Kasumi-1 (cell line): ENCODE results near the gene CTDSP1.

Experiments used
- DNase-seq, 2 experiments: peaks; one replicate each; lab custom pipeline; 2025; lab: John Stamatoyannopoulos, UW

The CTDSP1 gene

GRCh38 chr2:218400167-218400929 lies 680 bp downstream of the CTDSP1 start:
- peak in 1 of 2 experiments; percentile 8 for DNase-seq

GRCh38 chr2:218400930-218401881 lies 1.5 kb downstream of the CTDSP1 start:
- DNase-seq, result no peak

- DNase-seq, result peak; percentile 8 to 21
Observed at GRCh38 chr2:218401890-218402289, 2.2 kb downstream of the CTDSP1 start.

- DNase-seq, result no peak
Observed at GRCh38 chr2:218402491-218402901, 2.8 kb downstream of the CTDSP1 start.

- DNase-seq, result no peak
Observed at GRCh38 chr2:218402911-218403411, 3.3 kb downstream of the CTDSP1 start.

GRCh38 chr2:218403810-218404209 lies 4.1 kb downstream of the CTDSP1 start:
- DNase-seq, result no peak

DNA sequence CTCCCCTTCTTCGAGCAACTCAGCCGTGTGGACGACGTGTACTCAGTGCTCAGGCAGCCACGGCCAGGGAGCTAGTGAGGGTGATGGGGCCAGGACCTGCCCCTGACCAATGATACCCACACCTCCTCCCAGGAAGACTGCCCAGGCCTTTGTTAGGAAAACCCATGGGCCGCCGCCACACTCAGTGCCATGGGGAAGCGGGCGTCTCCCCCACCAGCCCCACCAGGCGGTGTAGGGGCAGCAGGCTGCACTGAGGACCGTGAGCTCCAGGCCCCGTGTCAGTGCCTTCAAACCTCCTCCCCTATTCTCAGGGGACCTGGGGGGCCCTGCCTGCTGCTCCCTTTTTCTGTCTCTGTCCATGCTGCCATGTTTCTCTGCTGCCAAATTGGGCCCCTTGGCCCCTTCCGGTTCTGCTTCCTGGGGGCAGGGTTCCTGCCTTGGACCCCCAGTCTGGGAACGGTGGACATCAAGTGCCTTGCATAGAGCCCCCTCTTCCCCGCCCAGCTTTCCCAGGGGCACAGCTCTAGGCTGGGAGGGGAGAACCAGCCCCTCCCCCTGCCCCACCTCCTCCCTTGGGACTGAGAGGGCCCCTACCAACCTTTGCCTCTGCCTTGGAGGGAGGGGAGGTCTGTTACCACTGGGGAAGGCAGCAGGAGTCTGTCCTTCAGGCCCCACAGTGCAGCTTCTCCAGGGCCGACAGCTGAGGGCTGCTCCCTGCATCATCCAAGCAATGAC lies 4.8 kb downstream of the CTDSP1 start:
- DNase-seq, result no peak

DNA sequence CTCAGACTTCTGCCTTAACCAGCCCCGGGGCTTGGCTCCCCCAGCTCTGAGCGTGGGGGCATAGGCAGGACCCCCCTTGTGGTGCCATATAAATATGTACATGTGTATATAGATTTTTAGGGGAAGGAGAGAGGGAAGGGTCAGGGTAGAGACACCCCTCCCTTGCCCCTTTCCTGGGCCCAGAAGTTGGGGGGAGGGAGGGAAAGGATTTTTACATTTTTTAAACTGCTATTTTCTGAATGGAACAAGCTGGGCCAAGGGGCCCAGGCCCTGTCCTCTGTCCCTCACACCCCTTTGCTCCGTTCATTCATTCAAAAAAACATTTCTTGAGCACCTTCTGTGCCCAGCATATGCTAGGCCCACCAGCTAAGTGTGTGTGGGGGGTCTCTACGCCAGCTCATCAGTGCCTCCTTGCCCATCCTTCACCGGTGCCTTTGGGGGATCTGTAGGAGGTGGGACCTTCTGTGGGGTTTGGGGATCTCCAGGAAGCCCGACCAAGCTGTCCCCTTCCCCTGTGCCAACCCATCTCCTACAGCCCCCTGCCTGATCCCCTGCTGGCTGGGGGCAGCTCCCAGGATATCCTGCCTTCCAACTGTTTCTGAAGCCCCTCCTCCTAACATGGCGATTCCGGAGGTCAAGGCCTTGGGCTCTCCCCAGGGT lies 5.5 kb downstream of the CTDSP1 start:
- no peak for DNase-seq

- DNase-seq, result peak in 1 of 2 experiments; percentile 1
Observed at GRCh38 chr2:218405746-218406208, 6.1 kb downstream of the CTDSP1 start.

DNA sequence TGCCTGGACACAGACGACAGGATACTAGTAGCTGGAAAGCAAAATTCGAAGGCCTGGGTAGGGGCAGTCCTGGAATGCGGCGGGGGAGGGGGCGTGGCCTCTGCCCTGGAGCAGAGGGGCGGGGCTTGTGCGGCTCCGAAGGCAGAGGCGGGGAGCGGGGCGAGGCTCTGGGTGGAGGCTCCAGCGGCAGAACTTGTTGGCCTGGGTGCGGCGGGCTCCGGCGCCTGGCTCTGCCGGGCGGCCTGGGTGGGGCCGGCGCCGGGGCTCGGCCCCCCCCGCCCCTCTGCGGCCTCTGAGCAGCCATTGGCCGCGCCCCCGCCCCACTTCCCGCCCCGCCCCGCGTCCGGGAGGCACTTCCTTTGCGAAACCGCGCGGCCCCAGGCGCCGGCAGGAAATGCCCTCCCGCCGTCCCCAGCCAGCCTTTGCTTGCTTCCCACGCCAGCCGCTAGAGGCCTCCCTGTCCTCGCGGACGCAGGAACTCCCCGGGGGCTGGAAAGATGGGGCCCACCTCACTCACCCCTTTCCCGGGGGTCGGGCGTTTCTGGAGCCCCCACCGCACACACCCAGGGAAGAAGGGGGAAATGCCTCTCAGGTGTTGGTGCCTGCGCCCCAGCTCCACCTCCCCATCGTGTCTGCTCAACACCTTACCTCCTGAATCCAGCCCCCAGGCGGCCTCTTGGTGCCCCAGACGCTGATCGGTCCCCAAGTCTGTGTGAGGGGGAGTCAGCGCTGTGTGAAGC lies 6.7 kb downstream of the CTDSP1 start:
- DNase-seq, result peak; percentile 91 to 92

- DNase-seq, result peak; percentile 45 to 70
Observed at GRCh38 chr2:218406949-218407618, 7.4 kb downstream of the CTDSP1 start.

DNA sequence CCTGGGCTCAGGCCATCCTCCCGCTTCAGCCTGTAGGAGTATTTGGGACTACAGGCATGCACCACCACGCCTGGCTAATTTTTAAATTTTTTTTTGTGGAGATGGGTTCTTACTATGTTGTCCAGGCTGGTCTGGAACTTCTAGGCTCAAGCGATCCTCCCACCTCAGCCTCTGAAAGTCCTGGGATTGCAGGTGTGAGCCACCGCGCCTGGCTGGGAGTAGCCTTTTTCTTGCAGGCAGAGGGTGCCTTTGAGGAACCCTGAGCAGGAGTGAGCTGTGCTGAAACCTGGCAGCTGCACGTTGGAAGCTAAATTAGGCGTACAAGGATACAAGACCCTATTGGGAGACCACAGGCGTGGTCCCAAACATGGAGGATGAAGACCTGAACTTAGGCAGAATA lies 8.0 kb downstream of the CTDSP1 start:
- DNase-seq, result no peak

DNA sequence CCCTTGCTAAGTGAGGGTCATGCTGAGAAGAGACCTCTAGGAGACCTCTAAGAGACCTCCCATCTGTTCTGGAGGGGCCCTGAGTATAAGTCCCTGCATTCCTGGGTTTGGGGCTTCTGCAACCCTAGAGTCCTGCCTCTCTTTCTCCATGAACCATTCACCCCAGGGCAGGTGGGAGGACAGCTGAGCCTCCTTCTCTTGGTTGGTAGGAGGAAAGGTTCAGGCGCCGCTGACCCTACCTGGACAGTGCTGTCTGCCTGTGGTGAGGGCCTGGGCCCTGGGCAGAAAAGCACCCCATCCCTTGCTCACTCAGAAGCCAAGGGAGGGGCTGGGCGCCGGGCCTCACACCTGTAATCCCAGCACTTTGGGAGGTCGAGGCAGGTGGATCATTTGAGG lies 18.7 kb downstream of the CTDSP1 start:
- no peak for DNase-seq

GRCh38 chr2:218418717-218419458 lies 19.2 kb downstream of the CTDSP1 start, which contains the start of gene VIL1:
TSS of gene VIL1 (plus strand) at chr2:218419123. CDS start at chr2:218423779, 4,656 bp downstream.
- no peak for DNase-seq

- no peak for DNase-seq
Observed at GRCh38 chr2:218419630-218420216, 20.1 kb downstream of the CTDSP1 start.

DNA sequence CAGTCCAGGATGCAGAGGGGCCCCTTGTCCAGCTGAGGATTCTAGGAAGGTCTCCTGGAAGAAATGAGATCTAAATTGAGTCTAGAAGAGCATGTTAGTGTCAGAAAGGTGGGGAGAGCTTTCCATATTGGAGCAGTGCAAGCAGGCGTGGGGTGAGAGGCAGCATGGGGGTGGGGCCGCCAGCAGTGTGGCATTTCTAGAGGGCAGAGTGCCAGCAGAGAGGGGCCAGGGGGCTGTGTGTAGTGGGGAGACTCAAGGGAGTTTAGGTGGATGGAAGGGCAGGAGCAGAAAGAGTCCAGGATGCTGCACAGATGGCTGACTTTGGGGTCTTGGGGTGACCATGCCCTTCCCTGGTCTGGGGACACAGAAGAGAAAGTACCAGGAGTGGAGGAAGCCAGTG lies 21.4 kb downstream of the CTDSP1 start:
- DNase-seq, result no peak

DNA sequence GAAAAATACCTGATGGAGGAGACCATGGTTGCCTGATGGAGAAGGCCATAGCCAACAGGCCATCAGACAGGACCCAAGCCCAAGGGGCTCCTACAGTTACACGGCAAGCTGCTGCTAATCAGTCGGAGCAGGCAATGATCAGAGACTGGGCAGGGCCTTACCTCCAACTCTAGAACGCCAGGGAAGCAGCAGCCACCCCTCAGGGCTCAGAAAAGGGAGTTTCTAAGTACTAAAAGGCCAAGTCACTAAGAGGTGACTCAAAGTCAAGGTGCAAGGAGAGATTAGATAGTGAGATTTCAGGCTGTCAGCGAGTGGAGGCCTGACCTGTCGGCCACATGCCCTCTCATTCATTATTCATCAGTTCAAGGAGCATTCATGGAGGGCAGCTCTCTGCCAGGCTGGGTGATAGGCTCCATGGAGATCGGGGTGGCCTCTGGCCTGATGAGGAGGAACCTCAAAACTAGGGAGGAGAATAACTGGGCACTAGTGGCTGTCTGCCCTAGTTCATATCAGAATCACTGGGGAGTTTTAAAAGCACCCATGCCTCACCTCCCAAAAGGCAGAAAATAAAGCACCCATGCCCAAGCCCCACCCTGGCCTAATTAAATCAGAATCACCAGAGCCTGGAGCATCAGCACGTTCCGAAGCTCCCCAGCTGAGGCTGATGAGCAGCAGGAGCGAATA lies 22.9 kb downstream of the CTDSP1 start:
- DNase-seq, result no peak

- no peak for DNase-seq
Observed at GRCh38 chr2:218423584-218423983, 23.9 kb downstream of the CTDSP1 start.
